ENCODE data around the gene TBX21.
A peak's percentile ranks its signal among the peaks of the same experiment; 100 is the strongest.

The TBX21 gene, protein sequence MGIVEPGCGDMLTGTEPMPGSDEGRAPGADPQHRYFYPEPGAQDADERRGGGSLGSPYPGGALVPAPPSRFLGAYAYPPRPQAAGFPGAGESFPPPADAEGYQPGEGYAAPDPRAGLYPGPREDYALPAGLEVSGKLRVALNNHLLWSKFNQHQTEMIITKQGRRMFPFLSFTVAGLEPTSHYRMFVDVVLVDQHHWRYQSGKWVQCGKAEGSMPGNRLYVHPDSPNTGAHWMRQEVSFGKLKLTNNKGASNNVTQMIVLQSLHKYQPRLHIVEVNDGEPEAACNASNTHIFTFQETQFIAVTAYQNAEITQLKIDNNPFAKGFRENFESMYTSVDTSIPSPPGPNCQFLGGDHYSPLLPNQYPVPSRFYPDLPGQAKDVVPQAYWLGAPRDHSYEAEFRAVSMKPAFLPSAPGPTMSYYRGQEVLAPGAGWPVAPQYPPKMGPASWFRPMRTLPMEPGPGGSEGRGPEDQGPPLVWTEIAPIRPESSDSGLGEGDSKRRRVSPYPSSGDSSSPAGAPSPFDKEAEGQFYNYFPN

DNA sequence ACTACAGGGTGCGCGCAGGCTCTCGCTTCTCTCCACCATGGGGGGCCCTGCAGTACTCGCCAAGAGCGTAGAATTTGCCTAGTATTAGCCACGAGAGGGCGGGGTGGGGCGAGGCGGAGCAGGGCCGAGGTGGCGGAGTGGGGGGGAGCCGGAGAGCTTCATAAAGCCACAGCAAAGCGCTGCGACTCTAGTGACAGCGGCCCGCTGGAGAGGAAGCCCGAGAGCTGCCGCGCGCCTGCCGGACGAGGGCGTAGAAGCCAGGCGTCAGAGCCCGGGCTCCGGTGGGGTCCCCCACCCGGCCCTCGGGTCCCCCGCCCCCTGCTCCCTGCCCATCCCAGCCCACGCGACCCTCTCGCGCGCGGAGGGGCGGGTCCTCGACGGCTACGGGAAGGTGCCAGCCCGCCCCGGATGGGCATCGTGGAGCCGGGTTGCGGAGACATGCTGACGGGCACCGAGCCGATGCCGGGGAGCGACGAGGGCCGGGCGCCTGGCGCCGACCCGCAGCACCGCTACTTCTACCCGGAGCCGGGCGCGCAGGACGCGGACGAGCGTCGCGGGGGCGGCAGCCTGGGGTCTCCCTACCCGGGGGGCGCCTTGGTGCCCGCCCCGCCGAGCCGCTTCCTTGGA, at the start of gene TBX21:
Gene TBX21, plus strand, starts transcription at position 190 of the 627 bp plus-strand sequence. Its CDS starts 219 bp downstream, at position 409.
- H3K9ac ChIP-seq (ENCODE audit: low read length) = no peak within 1 kb of the TSS
- no peaks in the 10 kb centered on the region for H3K9me2 ChIP-seq (replicated peaks; ENCODE audit: insufficient read depth, low read length)
- H3K4me3 ChIP-seq (ENCODE audit: low read length) = peak within 1 kb of the TSS; percentile 46
- H4K20me1 ChIP-seq (ENCODE audit: insufficient read depth, low read length) = no peaks in the 10 kb centered on the region
- DNase-seq = peak; percentile 81
- no peaks in the 10 kb centered on the region for H3K4me1 ChIP-seq (ENCODE audit: low read length)
- no peak for TF ChIP-seq EZH2 (optimal IDR thresholded peaks at IDR 0.05; ENCODE audit: low read depth, low read length)
- TF ChIP-seq CTCF (IDR thresholded peaks at IDR 0.05; ENCODE audit: low read length) = peak; percentile 38
- TF ChIP-seq EZH2phosphoT487 (IDR thresholded peaks at IDR 0.05; ENCODE audit: low read length) = no peak
- H3K9me3 ChIP-seq (replicated peaks; ENCODE audit: insufficient read depth, low read length) = no peaks in the 10 kb centered on the region
- no peaks in the 10 kb centered on the region for H3K79me2 ChIP-seq (ENCODE audit: low read length)
- peak within 1 kb of the TSS; percentile 72 for H3K4me2 ChIP-seq (ENCODE audit: low read depth, low read length)
- H3K27me3 ChIP-seq (replicated peaks; ENCODE audit: insufficient read depth, low read length) = peaks cover 35% of the 10 kb centered on the region
- no peak within 1 kb of the TSS for H2AFZ ChIP-seq (ENCODE audit: low read length)
- no peaks in the 10 kb centered on the region for H3F3A ChIP-seq (ENCODE audit: insufficient read depth, low read length)
- H3K36me3 ChIP-seq (replicated peaks; ENCODE audit: insufficient read depth, low read length) = no peaks in the 10 kb centered on the region
- H3K27ac ChIP-seq (ENCODE audit: low read length) = no peak within 1 kb of the TSS

- peaks cover 34% of the 10 kb centered on the region for H3F3A ChIP-seq (ENCODE audit: insufficient read depth, low read length)
- H3K4me3 ChIP-seq (ENCODE audit: low read length) = no peak overlapping the region
- no peak for TF ChIP-seq EZH2 (optimal IDR thresholded peaks at IDR 0.05; ENCODE audit: low read depth, low read length)
- H3K27me3 ChIP-seq (replicated peaks; ENCODE audit: insufficient read depth, low read length) = no peaks in the 10 kb centered on the region
- H3K79me2 ChIP-seq (ENCODE audit: low read length) = 0 out of 2 replicates have a peak, but pooled peaks cover 16% of the 10 kb centered on the region
- H3K27ac ChIP-seq (ENCODE audit: low read length) = no peak overlapping the region
- H2AFZ ChIP-seq (ENCODE audit: low read length) = no peak overlapping the region
- DNase-seq = no peak
- peaks cover 30% of the 10 kb centered on the region; the same call in 1 of the 2 replicates for H3K36me3 ChIP-seq (replicated peaks; ENCODE audit: insufficient read depth, low read length)
- no peak overlapping the region for H3K9ac ChIP-seq (ENCODE audit: low read length)
- H3K9me3 ChIP-seq (replicated peaks; ENCODE audit: insufficient read depth, low read length) = no peaks in the 10 kb centered on the region
- H3K4me2 ChIP-seq (ENCODE audit: low read depth, low read length) = no peak overlapping the region
- peaks cover 4% of the 10 kb centered on the region; the same call in 1 of the 2 replicates for H4K20me1 ChIP-seq (ENCODE audit: insufficient read depth, low read length)
- no peaks in the 10 kb centered on the region for H3K4me1 ChIP-seq (ENCODE audit: low read length)
- no peaks in the 10 kb centered on the region for H3K9me2 ChIP-seq (replicated peaks; ENCODE audit: insufficient read depth, low read length)
These were observed 49.0 kb upstream of the TBX21 start for GRCh38 chr17:47684025-47684424.

DNA sequence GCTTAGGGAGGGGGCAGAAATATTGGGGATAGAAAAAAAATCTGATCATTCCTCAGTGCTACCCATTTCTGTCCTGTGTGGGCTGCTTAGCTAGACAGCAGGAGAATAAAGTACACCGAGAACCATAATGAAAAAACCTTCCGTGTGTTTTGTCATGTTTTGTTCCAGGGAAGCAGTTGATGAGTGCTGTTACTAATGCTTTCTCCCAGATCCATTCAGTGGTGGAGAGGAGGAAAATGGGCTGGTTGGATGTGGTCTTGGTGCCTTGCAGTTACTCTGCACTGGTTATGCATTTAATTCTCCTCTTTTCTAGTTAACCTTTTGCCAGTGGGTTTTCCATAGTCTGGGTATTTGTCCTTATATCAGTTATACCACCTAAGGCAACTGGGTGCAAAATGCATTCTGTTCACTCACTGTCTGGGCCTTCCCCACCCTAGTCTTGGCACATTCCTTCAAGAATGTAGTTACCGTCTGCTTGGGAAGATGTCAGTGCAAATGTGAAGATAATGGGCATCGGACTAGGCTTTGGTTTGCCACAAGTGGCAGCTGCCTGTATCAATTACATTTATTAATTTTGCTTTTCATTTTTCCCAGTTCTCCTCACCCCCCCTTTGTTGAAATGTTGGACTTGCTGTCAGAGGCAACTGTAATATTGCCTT, 48.4 kb upstream of the TBX21 start:
- H3K4me1 ChIP-seq (ENCODE audit: low read length) = no peaks in the 10 kb centered on the region
- H3F3A ChIP-seq (ENCODE audit: insufficient read depth, low read length) = peaks cover 34% of the 10 kb centered on the region
- H3K9me2 ChIP-seq (replicated peaks; ENCODE audit: insufficient read depth, low read length) = no peaks in the 10 kb centered on the region
- no peaks in the 10 kb centered on the region for H3K27me3 ChIP-seq (replicated peaks; ENCODE audit: insufficient read depth, low read length)
- H3K79me2 ChIP-seq (ENCODE audit: low read length) = 0 out of 2 replicates have a peak, but pooled peaks cover 11% of the 10 kb centered on the region
- no peak overlapping the region for H3K9ac ChIP-seq (ENCODE audit: low read length)
- peaks cover 25% of the 10 kb centered on the region; the same call in 1 of the 2 replicates for H3K36me3 ChIP-seq (replicated peaks; ENCODE audit: insufficient read depth, low read length)
- no peak overlapping the region for H3K4me3 ChIP-seq (ENCODE audit: low read length)
- H4K20me1 ChIP-seq (ENCODE audit: insufficient read depth, low read length) = peaks cover 4% of the 10 kb centered on the region; the same call in 1 of the 2 replicates
- no peak overlapping the region for H3K4me2 ChIP-seq (ENCODE audit: low read depth, low read length)
- no peak for DNase-seq
- H3K9me3 ChIP-seq (replicated peaks; ENCODE audit: insufficient read depth, low read length) = no peaks in the 10 kb centered on the region
- no peak for TF ChIP-seq CTCF (IDR thresholded peaks at IDR 0.05; ENCODE audit: low read length)
- no peak for TF ChIP-seq EZH2phosphoT487 (IDR thresholded peaks at IDR 0.05; ENCODE audit: low read length)
- TF ChIP-seq EZH2 (optimal IDR thresholded peaks at IDR 0.05; ENCODE audit: low read depth, low read length) = no peak
- H2AFZ ChIP-seq (ENCODE audit: low read length) = no peak overlapping the region
- no peak overlapping the region for H3K27ac ChIP-seq (ENCODE audit: low read length)
